Activated CD4-positive, alpha-beta memory T cell treated with anti-CD3 and anti-CD28 coated beads, Interleukin-2, amount 10 ng/mL, durations not matched to agents 7 days and 5 days (primary cell): ENCODE measurements around the gene TSC22D1. TPM values are rescaled to one million over a fixed set of nuclear protein-coding genes. Genes with fewer than 3 reads are reported as not detected.
"Not testable (repeated sequence)": the region's sequence is repeated elsewhere in the genome, so short reads cannot be mapped to it uniquely, and the experiment has no call there.

Experiments used
- CTCF ChIA-PET: fragments of 350-600 bp; sonication (Branson Sonifier 250); formaldehyde crosslinking; loops from one replicate; lab custom pipeline; 2021; ENCODE audit warnings: antibody characterized with exemption, inconsistent platforms; lab: Charles Lee
- POLR2A ChIA-PET: fragments of 350-600 bp; sonication (Branson Sonifier 250); formaldehyde crosslinking; loops from one replicate; lab custom pipeline; 2021; ENCODE audit warnings: antibody characterized with exemption; lab: Charles Lee
- DNase-seq: peaks from one replicate; pipeline ENCODE4 v3.0.0-alpha.2; 2020
- H3K27ac Mint-ChIP-seq: one replicate; pipeline ENCODE4 v1.8.0; 2021; ENCODE audit warnings: mild to moderate bottlenecking, mixed read lengths
- H3K27me3 Mint-ChIP-seq: one replicate; pipeline ENCODE4 v1.8.0; 2021; ENCODE audit warnings: mixed read lengths
- H3K36me3 Mint-ChIP-seq: one replicate; pipeline ENCODE4 v1.8.0; 2021; ENCODE audit warnings: low read depth, mixed read lengths
- H3K4me1 Mint-ChIP-seq: one replicate; pipeline ENCODE4 v1.8.0; 2021; ENCODE audit warnings: mixed read lengths
- H3K4me3 Mint-ChIP-seq: one replicate; pipeline ENCODE4 v1.8.0; 2021; ENCODE audit warnings: mild to moderate bottlenecking, mixed read lengths
- H3K9me3 Mint-ChIP-seq: one replicate; pipeline ENCODE4 v1.8.0; 2021; ENCODE audit warnings: mixed read lengths
- total RNA-seq, 2 experiments: library from RNA; stranded (reverse); gene quantifications; one replicate each; pipeline ENCODE4 v1.2.3, GENCODE V29; 2021

The TSC22D1 gene
- total RNA-seq, 2 experiments from 2014 or later, result 9.4 to 12.6 TPM

DNA sequence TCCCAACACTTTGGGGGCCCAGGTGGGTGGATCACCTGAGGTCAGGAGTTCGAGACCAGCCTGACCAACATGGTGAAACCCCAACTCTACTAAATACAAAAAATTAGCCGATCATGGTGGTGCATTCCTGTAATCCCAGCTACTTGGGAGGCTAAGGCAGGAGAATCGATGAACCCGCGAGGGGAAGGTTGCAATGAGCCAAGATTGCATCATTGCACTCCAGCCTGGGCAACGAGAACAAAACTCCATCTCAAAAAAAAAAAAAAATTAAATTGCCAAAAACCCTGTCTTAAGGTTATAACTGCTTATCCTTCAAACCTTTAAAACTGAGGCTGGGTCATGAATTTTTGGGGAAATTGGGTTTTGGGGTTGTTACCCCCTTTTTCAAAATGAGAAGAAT is 13.3 kb downstream of the TSC22D1 start:
- H3K27ac Mint-ChIP-seq, POLR2A ChIA-PET, H3K36me3 Mint-ChIP-seq, H3K27me3 Mint-ChIP-seq, DNase-seq, H3K9me3 Mint-ChIP-seq, H3K4me3 Mint-ChIP-seq, H3K4me1 Mint-ChIP-seq, CTCF ChIA-PET: not testable (repeated sequence)

DNA sequence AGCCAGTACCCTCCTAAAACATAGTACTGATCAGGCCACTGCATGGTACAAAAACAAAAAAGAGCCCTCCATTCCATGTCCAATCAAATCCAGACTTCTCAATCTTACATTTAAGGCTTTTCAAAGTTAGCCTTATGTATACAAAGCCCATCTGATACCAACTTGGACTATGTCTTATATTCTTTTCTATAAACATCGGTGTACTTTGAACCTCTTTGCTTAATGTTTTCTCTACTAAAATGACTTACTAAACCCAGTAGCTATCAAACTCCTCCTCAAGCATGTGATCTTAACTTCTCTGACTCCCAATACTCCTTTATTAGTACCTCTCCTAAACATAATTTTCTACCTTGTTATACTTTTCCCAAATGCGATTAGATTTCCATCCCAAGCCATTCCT is 14.8 kb downstream of the TSC22D1 start:
- ChIA-PET CTCF (no interaction called here), POLR2A (no interaction called here)
- H3K9me3 Mint-ChIP-seq, result no peaks in the 10 kb centered on the region
- no peak overlapping the region for H3K27ac Mint-ChIP-seq
- H3K36me3 Mint-ChIP-seq, result peaks cover 3% of the 10 kb centered on the region
- H3K4me3 Mint-ChIP-seq, result no peak overlapping the region
- H3K4me1 Mint-ChIP-seq, result no peaks in the 10 kb centered on the region
- no peak for DNase-seq
- H3K27me3 Mint-ChIP-seq, result no peaks in the 10 kb centered on the region

DNA sequence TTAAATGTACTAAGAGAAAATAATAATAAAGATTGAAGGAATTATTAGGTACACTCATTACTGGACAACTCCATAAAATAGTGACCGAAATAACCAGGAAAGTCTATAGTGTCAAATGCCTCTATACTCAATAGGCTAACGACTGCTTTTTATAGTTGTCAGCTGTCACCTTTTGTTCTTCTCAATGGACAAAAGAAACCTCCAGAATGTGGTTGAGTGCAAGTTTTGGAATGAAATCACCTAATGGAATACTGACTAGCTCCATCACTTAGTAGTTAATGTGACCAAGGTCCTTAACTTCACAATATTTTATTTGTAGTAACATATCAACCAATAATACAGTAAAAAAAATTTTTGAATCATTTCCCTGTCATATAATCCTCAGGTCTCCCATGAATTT is 18.1 kb downstream of the TSC22D1 start:
- ChIA-PET CTCF (no interaction called here), POLR2A (no interaction called here)
- no peak for DNase-seq
- no peaks in the 10 kb centered on the region for H3K36me3 Mint-ChIP-seq
- no peak overlapping the region for H3K4me3 Mint-ChIP-seq
- no peaks in the 10 kb centered on the region for H3K4me1 Mint-ChIP-seq
- no peaks in the 10 kb centered on the region for H3K27me3 Mint-ChIP-seq
- no peaks in the 10 kb centered on the region for H3K9me3 Mint-ChIP-seq
- no peak overlapping the region for H3K27ac Mint-ChIP-seq

GRCh38 chr13:44555207-44555606 is 20.9 kb downstream of the TSC22D1 start:
- Mint-ChIP-seq H3K36me3 (no peaks in the 10 kb centered on the region), H3K27me3 (no peaks in the 10 kb centered on the region), H3K4me1 (no peaks in the 10 kb centered on the region), H3K4me3 (no peak overlapping the region), H3K9me3 (no peaks in the 10 kb centered on the region), H3K27ac (no peak overlapping the region)
- DNase-seq, result no peak
- ChIA-PET CTCF (no interaction called here), POLR2A (no interaction called here)

GRCh38 chr13:44549476-44549875 is 26.7 kb downstream of the TSC22D1 start:
- Mint-ChIP-seq H3K4me1 (no peaks in the 10 kb centered on the region), H3K4me3 (no peak overlapping the region), H3K36me3 (no peaks in the 10 kb centered on the region), H3K9me3 (no peaks in the 10 kb centered on the region), H3K27me3 (no peaks in the 10 kb centered on the region), H3K27ac (no peak overlapping the region)
- ChIA-PET CTCF (interaction anchor here (0.7 to 1.4 kb wide), 2 partner anchors 10 to 111 kb away, joined by 3 to 5 read pairs; no protein-coding TSS in a partner anchor), POLR2A (no interaction called here)
- no peak for DNase-seq

DNA sequence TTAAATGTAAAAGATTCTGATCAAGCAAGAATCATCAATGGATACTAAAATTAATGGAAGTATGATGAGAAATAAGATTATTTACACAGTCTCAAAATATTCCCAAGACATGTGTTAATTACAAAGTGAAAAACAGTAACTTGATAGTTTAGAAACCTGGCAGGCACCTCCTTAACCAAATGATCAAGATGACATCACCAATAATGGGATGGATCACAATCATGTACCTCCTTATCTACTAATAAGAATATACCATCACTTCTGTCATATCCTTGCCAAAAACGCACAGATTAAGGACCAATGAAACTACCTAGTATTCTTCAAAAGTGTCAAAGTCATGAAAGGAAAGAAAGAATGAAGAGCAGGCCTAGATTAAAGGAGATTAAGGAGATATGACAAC is 30.0 kb downstream of the TSC22D1 start:
- Mint-ChIP-seq H3K4me1 (no peaks in the 10 kb centered on the region), H3K36me3 (no peaks in the 10 kb centered on the region), H3K27ac (no peak overlapping the region), H3K4me3 (no peak overlapping the region), H3K9me3 (no peaks in the 10 kb centered on the region), H3K27me3 (no peaks in the 10 kb centered on the region)
- no peak for DNase-seq
- CTCF ChIA-PET, result no interaction called here
- POLR2A ChIA-PET, result no interaction called here

DNA sequence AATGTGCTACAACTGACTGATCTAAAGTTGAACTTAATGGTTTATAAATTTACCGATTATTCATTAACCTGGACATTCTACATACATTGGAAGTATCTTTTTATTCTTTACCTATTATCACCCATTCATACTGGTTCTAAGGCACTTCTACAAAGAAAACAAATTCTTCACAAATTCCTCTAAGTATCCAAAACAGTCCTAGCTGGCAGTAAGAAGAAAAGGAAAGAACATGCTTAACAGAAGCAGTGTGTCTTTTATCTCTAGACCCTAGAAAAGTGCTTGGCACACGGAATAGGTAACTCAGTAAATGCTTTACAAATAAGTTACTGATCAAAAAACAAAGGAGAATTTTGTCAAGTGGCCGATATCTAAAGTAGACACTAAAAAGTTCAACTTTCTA is 32.8 kb downstream of the TSC22D1 start:
- POLR2A ChIA-PET, result no interaction called here
- CTCF ChIA-PET, result no interaction called here
- Mint-ChIP-seq H3K27ac (no peak overlapping the region), H3K36me3 (no peaks in the 10 kb centered on the region), H3K27me3 (no peaks in the 10 kb centered on the region), H3K4me1 (no peaks in the 10 kb centered on the region), H3K9me3 (no peaks in the 10 kb centered on the region), H3K4me3 (no peak overlapping the region)
- DNase-seq, result no peak

- Mint-ChIP-seq H3K4me3 (no peak overlapping the region), H3K27ac (no peak overlapping the region), H3K27me3 (no peaks in the 10 kb centered on the region), H3K36me3 (no peaks in the 10 kb centered on the region), H3K4me1 (no peaks in the 10 kb centered on the region), H3K9me3 (no peaks in the 10 kb centered on the region)
- POLR2A ChIA-PET, result interaction anchor here (0.6 kb wide), 1 partner anchor 469 kb away, joined by 3 read pairs; no protein-coding TSS in a partner anchor
- CTCF ChIA-PET, result no interaction called here
- no peak for DNase-seq
Measured at GRCh38 chr13:44542361-44542760, 33.8 kb downstream of the TSC22D1 start.

DNA sequence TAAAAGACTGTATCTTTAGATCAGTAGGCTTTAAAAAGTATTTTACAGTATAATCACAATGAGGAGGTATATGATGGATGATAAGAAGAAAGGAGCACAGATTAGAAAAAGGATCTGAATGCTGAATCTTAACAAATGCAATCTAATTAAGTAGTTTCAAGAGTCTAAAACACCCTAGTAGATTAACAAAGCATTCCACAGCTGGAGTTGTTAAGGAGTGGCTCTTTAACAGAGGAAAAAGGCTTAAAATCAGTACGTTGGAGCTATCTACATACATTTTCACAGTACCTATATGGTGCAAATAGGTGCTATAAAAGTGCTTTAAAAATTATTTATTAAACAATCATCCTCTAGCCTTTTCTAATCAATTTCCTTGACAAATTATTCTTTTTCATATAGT is 34.5 kb downstream of the TSC22D1 start:
- no peak overlapping the region for H3K4me3 Mint-ChIP-seq
- DNase-seq, result no peak
- CTCF ChIA-PET, result no interaction called here
- H3K27ac Mint-ChIP-seq, result no peak overlapping the region
- POLR2A ChIA-PET, result no interaction called here
- H3K36me3 Mint-ChIP-seq, result no peaks in the 10 kb centered on the region
- no peaks in the 10 kb centered on the region for H3K4me1 Mint-ChIP-seq
- H3K27me3 Mint-ChIP-seq, result no peaks in the 10 kb centered on the region
- H3K9me3 Mint-ChIP-seq, result no peaks in the 10 kb centered on the region

DNA sequence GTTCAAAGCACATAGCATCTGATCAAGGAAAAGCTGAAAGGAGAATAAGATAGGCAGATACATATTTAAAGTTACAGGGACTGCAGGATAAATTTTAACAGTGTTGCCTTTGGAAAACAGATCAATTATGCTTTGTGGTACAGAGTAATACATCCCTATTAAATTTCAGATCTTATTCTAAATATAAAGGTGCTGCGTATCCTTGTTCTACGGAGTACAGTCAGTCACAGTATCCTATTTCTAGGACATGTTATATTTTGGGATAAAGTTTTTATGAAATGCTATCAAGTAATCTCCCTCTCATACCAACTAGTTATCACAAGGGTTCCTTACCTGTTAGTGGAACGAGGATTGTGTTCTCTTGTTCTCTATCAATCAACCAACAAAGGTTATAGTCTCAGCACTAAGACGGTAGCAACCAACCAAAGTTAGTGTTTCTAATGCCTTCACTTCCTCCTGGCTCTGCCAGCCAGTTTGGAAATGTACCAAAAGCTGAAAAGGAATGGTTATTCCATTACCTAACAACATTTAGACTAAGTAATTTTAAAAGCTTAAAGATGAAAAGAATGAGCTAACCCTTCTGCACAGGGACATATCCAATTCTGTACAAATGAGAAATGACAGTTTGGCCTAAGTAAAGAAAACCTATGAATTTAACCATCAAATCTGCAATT is 35.2 kb downstream of the TSC22D1 start:
- no peak overlapping the region for H3K27ac Mint-ChIP-seq
- no peaks in the 10 kb centered on the region for H3K4me1 Mint-ChIP-seq
- H3K4me3 Mint-ChIP-seq, result no peak overlapping the region
- ChIA-PET CTCF (interaction anchor here (1.0 kb wide), 1 partner anchor 57 kb away, joined by 3 read pairs; no protein-coding TSS in a partner anchor), POLR2A (no interaction called here)
- no peaks in the 10 kb centered on the region for H3K9me3 Mint-ChIP-seq
- no peaks in the 10 kb centered on the region for H3K36me3 Mint-ChIP-seq
- no peak for DNase-seq
- no peaks in the 10 kb centered on the region for H3K27me3 Mint-ChIP-seq

DNA sequence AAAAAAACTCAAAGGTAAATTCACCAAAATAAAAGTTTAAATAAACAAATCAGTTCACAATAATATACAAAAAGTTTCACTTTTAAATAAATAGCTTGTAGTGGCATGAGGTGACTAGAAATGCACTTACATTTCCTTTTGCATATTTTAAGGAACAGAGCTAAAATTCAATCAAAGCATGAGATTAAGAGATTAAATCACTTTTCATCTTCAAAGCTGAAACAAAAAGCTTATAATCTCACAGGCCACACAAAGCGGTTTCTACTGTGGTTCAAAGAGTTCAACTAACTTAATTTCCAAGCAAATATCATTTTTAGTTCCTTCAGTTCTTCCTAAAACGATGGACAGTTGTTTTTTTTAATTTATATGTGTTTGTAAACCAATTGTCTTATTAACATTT is 38.9 kb downstream of the TSC22D1 start:
- POLR2A ChIA-PET, result no interaction called here
- Mint-ChIP-seq H3K4me1 (no peaks in the 10 kb centered on the region), H3K27me3 (no peaks in the 10 kb centered on the region), H3K36me3 (no peaks in the 10 kb centered on the region), H3K4me3 (no peak overlapping the region), H3K27ac (no peak overlapping the region), H3K9me3 (no peaks in the 10 kb centered on the region)
- CTCF ChIA-PET, result no interaction called here
- DNase-seq, result no peak

- Mint-ChIP-seq H3K9me3 (no peaks in the 10 kb centered on the region), H3K4me3 (no peak overlapping the region), H3K4me1 (no peaks in the 10 kb centered on the region), H3K36me3 (no peaks in the 10 kb centered on the region), H3K27ac (no peak overlapping the region), H3K27me3 (no peaks in the 10 kb centered on the region)
- ChIA-PET POLR2A (no interaction called here), CTCF (interaction anchor here (0.7 to 0.8 kb wide), 2 partner anchors 9 to 757 kb away, joined by 3 to 4 read pairs; no protein-coding TSS in a partner anchor)
- DNase-seq, result no peak
Measured at GRCh38 chr13:44523146-44524015, 52.7 kb downstream of the TSC22D1 start.

GRCh38 chr13:44519642-44520041 is 56.5 kb downstream of the TSC22D1 start:
- Mint-ChIP-seq H3K4me3 (no peak overlapping the region), H3K27ac (no peak overlapping the region), H3K36me3 (no peaks in the 10 kb centered on the region), H3K27me3 (no peaks in the 10 kb centered on the region), H3K4me1 (peaks cover 3% of the 10 kb centered on the region), H3K9me3 (no peaks in the 10 kb centered on the region)
- POLR2A ChIA-PET, result no interaction called here
- CTCF ChIA-PET, result no interaction called here
- DNase-seq, result no peak
